Astrocyte (in vitro differentiated cells and primary cell): ENCODE measurements around the gene MSH5. TPM values are rescaled to one million over a fixed set of nuclear protein-coding genes. Genes with fewer than 3 reads are reported as not detected.

Experiments
- DNase-seq: peaks from one replicate; pipeline ENCODE4 v3.0.0-alpha.2; 2010; ENCODE audit warnings: low read depth
- FAIRE-seq: peaks from 2 replicates; lab custom pipeline; 2011; peaks lifted over from hg19 to GRCh38; lab: Jason Lieb, UNC
- H2AFZ ChIP-seq: 2 replicates; pipeline ENCODE4 v1.6.0; 2012; ENCODE audit warnings: low read depth, low read length, inconsistent platforms
- H3K27ac ChIP-seq: 2 replicates; pipeline ENCODE4 v1.5.1; 2011; ENCODE audit warnings: low read depth, low read length, inconsistent platforms
- H3K27me3 ChIP-seq: 2 replicates; pipeline ENCODE4 v1.6.0; 2011; ENCODE audit warnings: low read length, inconsistent platforms; ENCODE audit not compliant: insufficient read depth
- H3K36me3 ChIP-seq: 2 replicates; pipeline ENCODE4 v1.5.1; 2011; ENCODE audit warnings: low read length, inconsistent platforms; ENCODE audit not compliant: insufficient read depth
- H3K4me1 ChIP-seq: 2 replicates; pipeline ENCODE4 v1.5.1; 2011; ENCODE audit warnings: low read length, inconsistent platforms; ENCODE audit not compliant: insufficient read depth
- H3K4me2 ChIP-seq: 2 replicates; pipeline ENCODE4 v1.6.0; 2012; ENCODE audit warnings: low read length, inconsistent platforms
- H3K4me3 ChIP-seq: 2 replicates; pipeline ENCODE4 v1.5.1; 2011; ENCODE audit warnings: low read depth, mild to moderate bottlenecking, low read length, inconsistent platforms; ENCODE audit not compliant: insufficient read depth
- H3K79me2 ChIP-seq: 2 replicates; pipeline ENCODE4 v1.6.0; 2012; ENCODE audit warnings: mild to moderate bottlenecking, low read length, inconsistent platforms; ENCODE audit not compliant: insufficient read depth
- H3K9ac ChIP-seq: 2 replicates; pipeline ENCODE4 v1.6.0; 2012; ENCODE audit warnings: mild to moderate bottlenecking, low read length, inconsistent platforms
- H3K9me3 ChIP-seq: 2 replicates; pipeline ENCODE4 v1.5.1; 2012; ENCODE audit warnings: low read depth, mild to moderate bottlenecking, low read length, inconsistent platforms; ENCODE audit not compliant: insufficient read depth
- H4K20me1 ChIP-seq: 2 replicates; pipeline ENCODE4 v1.6.0; 2012; ENCODE audit warnings: low read length, inconsistent platforms; ENCODE audit not compliant: insufficient read depth
- H3K27ac Mint-ChIP-seq: one replicate; pipeline ENCODE4 v1.8.0; 2021; ENCODE audit warnings: mild to moderate bottlenecking, mixed read lengths; ENCODE audit not compliant: unreplicated experiment
- H3K27me3 Mint-ChIP-seq: one replicate; pipeline ENCODE4 v1.8.0; 2021; ENCODE audit warnings: low read depth, mixed read lengths; ENCODE audit not compliant: unreplicated experiment
- H3K36me3 Mint-ChIP-seq: one replicate; pipeline ENCODE4 v1.8.0; 2021; ENCODE audit warnings: low read depth, mixed read lengths; ENCODE audit not compliant: unreplicated experiment
- H3K4me1 Mint-ChIP-seq: one replicate; pipeline ENCODE4 v1.8.0; 2021; ENCODE audit warnings: low read depth, mixed read lengths; ENCODE audit not compliant: unreplicated experiment
- H3K4me3 Mint-ChIP-seq: one replicate; pipeline ENCODE4 v1.8.0; 2021; ENCODE audit warnings: mild to moderate bottlenecking, moderate library complexity, mixed read lengths; ENCODE audit not compliant: unreplicated experiment
- H3K9me3 Mint-ChIP-seq: one replicate; pipeline ENCODE4 v1.8.0; 2021; ENCODE audit warnings: mild to moderate bottlenecking, mixed read lengths; ENCODE audit not compliant: unreplicated experiment
- EZH2 ChIP-seq: IDR thresholded peaks from 2 replicates; pipeline ENCODE4 v1.6.1; 2012; ENCODE audit warnings: mild to moderate bottlenecking, low read length, inconsistent platforms; ENCODE audit not compliant: insufficient read depth
- total RNA-seq: library from RNA; stranded (reverse); gene quantifications from 2 replicates; pipeline ENCODE4 v1.2.1, GENCODE V29; 2021
- TF ChIP-seq, protein P1 (sequence below): IDR thresholded peaks from 2 replicates; pipeline ENCODE4 v1.5.1; 2011; ENCODE audit warnings: low read depth, mild to moderate bottlenecking, inconsistent platforms, low read length, moderate library complexity; ENCODE audit not compliant: insufficient read depth

Gene MSH5
- total RNA-seq, 1 donor from 2014 or later, result 6.8 TPM

DNA sequence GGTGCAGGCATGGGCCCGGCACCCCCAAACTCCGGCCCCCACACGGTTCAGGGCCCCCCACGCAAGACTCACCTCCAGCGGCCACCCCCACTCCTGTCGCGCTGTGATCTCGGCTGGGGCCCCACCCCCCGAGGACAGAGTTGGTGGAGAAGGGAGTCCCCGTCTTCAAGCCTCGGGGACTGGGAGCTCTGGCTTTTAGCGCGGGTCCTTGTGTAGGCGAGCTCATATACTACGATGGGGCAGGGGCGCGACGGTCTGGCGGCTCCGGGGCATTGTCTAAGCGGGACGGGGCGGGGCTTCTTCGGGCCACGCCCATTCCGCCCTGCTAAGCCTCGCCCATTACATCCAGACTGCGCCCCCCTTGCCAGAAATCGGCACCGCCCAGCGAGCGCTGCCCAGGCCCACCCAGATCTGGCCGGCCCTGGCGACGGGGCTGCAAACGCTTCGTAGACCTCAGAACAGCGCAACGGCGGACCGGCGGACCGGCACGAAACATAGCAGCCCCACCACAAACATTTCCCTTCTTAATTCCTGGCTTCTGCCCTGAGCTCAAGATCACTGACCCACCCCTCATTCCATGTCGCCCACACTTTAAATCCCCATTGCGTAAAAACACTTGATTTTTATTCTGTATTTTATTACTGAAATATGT is 9.7 kb upstream of the MSH5 start:
- H3K27ac ChIP-seq, result peak overlapping the region; percentile 77
- peaks cover 39% of the 10 kb centered on the region for H3K79me2 ChIP-seq
- FAIRE-seq, result no peak
- H3K27me3 ChIP-seq, result no peaks in the 10 kb centered on the region
- TF ChIP-seq EZH2, result no peak
- TF ChIP-seq, protein P1, sequence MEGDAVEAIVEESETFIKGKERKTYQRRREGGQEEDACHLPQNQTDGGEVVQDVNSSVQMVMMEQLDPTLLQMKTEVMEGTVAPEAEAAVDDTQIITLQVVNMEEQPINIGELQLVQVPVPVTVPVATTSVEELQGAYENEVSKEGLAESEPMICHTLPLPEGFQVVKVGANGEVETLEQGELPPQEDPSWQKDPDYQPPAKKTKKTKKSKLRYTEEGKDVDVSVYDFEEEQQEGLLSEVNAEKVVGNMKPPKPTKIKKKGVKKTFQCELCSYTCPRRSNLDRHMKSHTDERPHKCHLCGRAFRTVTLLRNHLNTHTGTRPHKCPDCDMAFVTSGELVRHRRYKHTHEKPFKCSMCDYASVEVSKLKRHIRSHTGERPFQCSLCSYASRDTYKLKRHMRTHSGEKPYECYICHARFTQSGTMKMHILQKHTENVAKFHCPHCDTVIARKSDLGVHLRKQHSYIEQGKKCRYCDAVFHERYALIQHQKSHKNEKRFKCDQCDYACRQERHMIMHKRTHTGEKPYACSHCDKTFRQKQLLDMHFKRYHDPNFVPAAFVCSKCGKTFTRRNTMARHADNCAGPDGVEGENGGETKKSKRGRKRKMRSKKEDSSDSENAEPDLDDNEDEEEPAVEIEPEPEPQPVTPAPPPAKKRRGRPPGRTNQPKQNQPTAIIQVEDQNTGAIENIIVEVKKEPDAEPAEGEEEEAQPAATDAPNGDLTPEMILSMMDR, result no peak
- peaks cover 63% of the 10 kb centered on the region for H4K20me1 ChIP-seq
- H3K27me3 Mint-ChIP-seq, result no peaks in the 10 kb centered on the region
- H3K4me1 Mint-ChIP-seq, result peaks cover 23% of the 10 kb centered on the region
- DNase-seq, result peak; percentile 78
- H3K36me3 ChIP-seq, result peaks cover 39% of the 10 kb centered on the region
- peak overlapping the region; percentile 96 for H3K4me2 ChIP-seq
- H3K27ac Mint-ChIP-seq, result peak overlapping the region; percentile 87
- peak overlapping the region; percentile 88 for H3K9ac ChIP-seq
- no peaks in the 10 kb centered on the region for H3K9me3 ChIP-seq
- peak overlapping the region; percentile 90 for H3K4me3 Mint-ChIP-seq
- peak overlapping the region; percentile 77 for H2AFZ ChIP-seq
- peaks cover 26% of the 10 kb centered on the region for H3K36me3 Mint-ChIP-seq
- peak overlapping the region; percentile 86 for H3K4me3 ChIP-seq
- H3K9me3 Mint-ChIP-seq, result no peaks in the 10 kb centered on the region
- H3K4me1 ChIP-seq, result peaks cover 29% of the 10 kb centered on the region

DNA sequence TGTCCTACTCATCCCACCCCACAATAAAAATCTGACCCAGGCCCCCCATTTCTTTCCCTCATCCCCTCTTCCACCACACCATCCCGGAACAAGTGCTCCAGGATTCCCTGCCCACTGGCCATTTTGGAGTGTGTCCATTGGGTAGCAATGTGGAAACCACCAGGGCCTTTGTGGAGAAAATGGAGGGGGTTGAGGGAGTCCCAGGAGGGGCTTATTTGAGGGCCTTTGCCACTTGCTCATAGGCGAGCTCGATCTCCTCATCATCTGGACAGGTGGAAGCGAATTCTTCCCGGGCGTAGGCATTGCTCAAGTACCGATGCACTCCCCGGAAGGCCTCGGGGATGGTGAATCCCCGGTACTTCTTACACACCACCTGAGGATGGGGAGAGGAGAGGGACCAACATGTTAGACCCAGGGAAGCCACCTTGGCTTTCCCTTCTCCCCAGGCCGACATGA is 9.1 kb upstream of the MSH5 start:
- peak overlapping the region; percentile 77 for H3K27ac ChIP-seq
- no peaks in the 10 kb centered on the region for H3K27me3 Mint-ChIP-seq
- FAIRE-seq, result no peak

More for the DNA sequence above, 9.1 kb upstream of the MSH5 start:
- H4K20me1 ChIP-seq, result peaks cover 67% of the 10 kb centered on the region
- H3K4me3 ChIP-seq, result peak overlapping the region; percentile 86
- no peak overlapping the region for H2AFZ ChIP-seq
- H3K36me3 Mint-ChIP-seq, result peaks cover 24% of the 10 kb centered on the region
- peaks cover 39% of the 10 kb centered on the region for H3K36me3 ChIP-seq
- H3K4me2 ChIP-seq, result peak overlapping the region; percentile 96
- peaks cover 23% of the 10 kb centered on the region for H3K4me1 Mint-ChIP-seq
- no peaks in the 10 kb centered on the region for H3K27me3 ChIP-seq
- H3K9me3 Mint-ChIP-seq, result no peaks in the 10 kb centered on the region
- peak overlapping the region; percentile 88 for H3K9ac ChIP-seq
- no peak for DNase-seq
- peaks cover 44% of the 10 kb centered on the region for H3K79me2 ChIP-seq
- H3K4me3 Mint-ChIP-seq, result peak overlapping the region; percentile 90
- no peaks in the 10 kb centered on the region for H3K9me3 ChIP-seq
- TF ChIP-seq EZH2, result no peak
- TF ChIP-seq, protein P1, result no peak
- peak overlapping the region; percentile 66 for H3K27ac Mint-ChIP-seq
- H3K4me1 ChIP-seq, result peaks cover 29% of the 10 kb centered on the region
